ENCODE results near the gene SLC5A6. TPM values are rescaled to one million over a fixed set of nuclear protein-coding genes. Genes with fewer than 3 reads are reported as not detected.

Gene SLC5A6
- total RNA-seq, 2 experiments from 2014 or later = 74.2 to 81.9 TPM

- H3K27me3 Mint-ChIP-seq = no peaks in the 10 kb centered on the region
These were observed 57.0 kb downstream of the SLC5A6 start for GRCh38 chr2:27155069-27155520.

GRCh38 chr2:27154488-27154887 lies 57.6 kb downstream of the SLC5A6 start:
- no peak for DNase-seq
- no peaks in the 10 kb centered on the region for H3K27me3 Mint-ChIP-seq
- no peak overlapping the region for H3K4me3 Mint-ChIP-seq
- peaks cover 4% of the 10 kb centered on the region for H3K4me1 Mint-ChIP-seq
- no peak overlapping the region for H3K27ac Mint-ChIP-seq
- H3K36me3 Mint-ChIP-seq = no peaks in the 10 kb centered on the region
- H3K9me3 Mint-ChIP-seq = no peaks in the 10 kb centered on the region

More at GRCh38 chr2:27155069-27155520, 57.0 kb downstream of the SLC5A6 start:
- no peak overlapping the region for H3K27ac Mint-ChIP-seq
- no peak for DNase-seq
- H3K4me1 Mint-ChIP-seq = peaks cover 4% of the 10 kb centered on the region
- no peak overlapping the region for H3K4me3 Mint-ChIP-seq
- H3K36me3 Mint-ChIP-seq = no peaks in the 10 kb centered on the region
- no peaks in the 10 kb centered on the region for H3K9me3 Mint-ChIP-seq

GRCh38 chr2:27152796-27153464 lies 59.1 kb downstream of the SLC5A6 start:
- DNase-seq = no peak
- H3K27ac Mint-ChIP-seq = no peak overlapping the region
- peaks cover 4% of the 10 kb centered on the region for H3K4me1 Mint-ChIP-seq
- no peaks in the 10 kb centered on the region for H3K9me3 Mint-ChIP-seq
- no peaks in the 10 kb centered on the region for H3K27me3 Mint-ChIP-seq
- no peaks in the 10 kb centered on the region for H3K36me3 Mint-ChIP-seq
- no peak overlapping the region for H3K4me3 Mint-ChIP-seq

GRCh38 chr2:27152102-27152795 lies 59.8 kb downstream of the SLC5A6 start:
- H3K4me3 Mint-ChIP-seq = no peak overlapping the region
- H3K36me3 Mint-ChIP-seq = no peaks in the 10 kb centered on the region
- H3K27me3 Mint-ChIP-seq = no peaks in the 10 kb centered on the region
- peaks cover 4% of the 10 kb centered on the region for H3K4me1 Mint-ChIP-seq
- DNase-seq = no peak
- no peak overlapping the region for H3K27ac Mint-ChIP-seq
- H3K9me3 Mint-ChIP-seq = no peaks in the 10 kb centered on the region

- Mint-ChIP-seq H3K9me3 (no peaks in the 10 kb centered on the region), H3K4me3 (no peak overlapping the region), H3K36me3 (no peaks in the 10 kb centered on the region), H3K27ac (no peak overlapping the region), H3K4me1 (peaks cover 4% of the 10 kb centered on the region), H3K27me3 (no peaks in the 10 kb centered on the region)
- DNase-seq = no peak
These were observed 61.3 kb downstream of the SLC5A6 start for GRCh38 chr2:27150639-27151230.

Other genes with a start within 250 kb of the SLC5A6 start
- gene MAPRE3, start 241.6 kb downstream of the SLC5A6 start, total RNA-seq = 1 to 10 TPM; 2.0 to 2.3 TPM
- gene TMEM214, start 179.3 kb downstream of the SLC5A6 start, total RNA-seq = 10 to 100 TPM; 50.6 to 54.3 TPM
- 10 to 100 TPM; 14.8 to 15.2 TPM for gene AGBL5, start 160.6 kb downstream of the SLC5A6 start, total RNA-seq
- 100 to 1,000 TPM; 282 to 290 TPM for gene OST4, start 140.6 kb downstream of the SLC5A6 start, total RNA-seq
- gene EMILIN1, start 133.7 kb downstream of the SLC5A6 start, total RNA-seq = under 1 TPM; 0.62 to 0.76 TPM
- gene KHK, start 125.5 kb downstream of the SLC5A6 start, total RNA-seq = 10 to 100 TPM; 12.6 to 12.8 TPM
- gene CGREF1, start 93.1 kb downstream of the SLC5A6 start, total RNA-seq = 1 to 10 TPM; 8.8 to 9.8 TPM
- gene ABHD1, start 88.5 kb downstream of the SLC5A6 start, total RNA-seq = under 1 TPM; 0.44 to 0.54 TPM
- 10 to 100 TPM; 62.1 to 63.3 TPM for gene PREB, start 77.6 kb downstream of the SLC5A6 start, total RNA-seq
- not detected for gene PRR30, start 72.9 kb downstream of the SLC5A6 start, total RNA-seq
- gene TCF23, start 63.3 kb downstream of the SLC5A6 start, total RNA-seq = not detected
- gene ATRAID, start 227 bp downstream of the SLC5A6 start, total RNA-seq = 10 to 100 TPM; 75.4 to 77.4 TPM
- 100 to 1,000 TPM; 134 TPM for gene CAD, start 5.1 kb upstream of the SLC5A6 start, total RNA-seq
- under 1 TPM; 0.14 to 0.22 TPM for gene SLC30A3, start 50.8 kb upstream of the SLC5A6 start, total RNA-seq
- gene DNAJC5G, start 63.2 kb upstream of the SLC5A6 start, total RNA-seq = not detected
- gene TRIM54, start 70.2 kb upstream of the SLC5A6 start, total RNA-seq = under 1 TPM; 0.24 to 0.33 TPM
- gene UCN, start 96.2 kb upstream of the SLC5A6 start, total RNA-seq = 1 to 10 TPM; 1.3 to 1.6 TPM
- 10 to 100 TPM; 84.4 to 87.8 TPM for gene MPV17, start 110.8 kb upstream of the SLC5A6 start, total RNA-seq
- 10 to 100 TPM; 77.4 to 83.9 TPM for gene GTF3C2, start 144.5 kb upstream of the SLC5A6 start, total RNA-seq
- 10 to 100 TPM; 41.2 to 43.6 TPM for gene EIF2B4, start 158.1 kb upstream of the SLC5A6 start, total RNA-seq
- gene SNX17, start 158.3 kb upstream of the SLC5A6 start, total RNA-seq = 10 to 100 TPM; 88.1 to 96.0 TPM
- 1 to 10 TPM; 8.3 to 9.9 TPM for gene ZNF513, start 168.5 kb upstream of the SLC5A6 start, total RNA-seq
- 100 to 1,000 TPM; 172 to 176 TPM for gene PPM1G, start 197.3 kb upstream of the SLC5A6 start, total RNA-seq
- gene NRBP1, start 216.4 kb upstream of the SLC5A6 start, total RNA-seq = 10 to 100 TPM; 57.0 to 62.5 TPM
- 1 to 10 TPM; 7.4 to 9.9 TPM for gene KRTCAP3, start 230.1 kb upstream of the SLC5A6 start, total RNA-seq